HEK293 (cell line): ENCODE results near the gene FBXO27.
A peak's percentile ranks its signal among the peaks of the same experiment; 100 is the strongest.

Experiments used
- EGR2 ChIP-seq: fragments of 450-650 bp; formaldehyde crosslinking; IDR thresholded peaks from 2 replicates; pipeline ENCODE4 v1.5.1; 2016; ENCODE audit warnings: low read depth, missing biosample characterization, missing genetic modification characterization
- FEZF1 ChIP-seq: fragments of 450-650 bp; formaldehyde crosslinking; IDR thresholded peaks from 2 replicates; pipeline ENCODE4 v1.5.1; 2016; ENCODE audit warnings: missing biosample characterization, missing genetic modification characterization
- GLI4 ChIP-seq: fragments of 450-650 bp; formaldehyde crosslinking; IDR thresholded peaks from 2 replicates; pipeline ENCODE4 v1.5.1; 2016; ENCODE audit warnings: missing biosample characterization, missing genetic modification characterization
- HOXD13 ChIP-seq: sonication (generic); formaldehyde crosslinking; IDR thresholded peaks from 2 replicates; pipeline ENCODE4 v1.8.0; 2022; ENCODE audit warnings: missing genetic modification reagents, borderline replicate concordance
- KLF7 ChIP-seq: fragments of 450-650 bp; formaldehyde crosslinking; IDR thresholded peaks from 2 replicates; pipeline ENCODE4 v1.5.1; 2016; ENCODE audit warnings: missing biosample characterization, missing genetic modification characterization, borderline replicate concordance
- KLF8 ChIP-seq: fragments of 450-650 bp; formaldehyde crosslinking; IDR thresholded peaks from 2 replicates; pipeline ENCODE4 v1.5.1; 2016; ENCODE audit warnings: missing biosample characterization, missing genetic modification characterization
- PRDM10 ChIP-seq: fragments of 450-650 bp; formaldehyde crosslinking; IDR thresholded peaks from 2 replicates; pipeline ENCODE4 v1.5.1; 2016; ENCODE audit warnings: missing biosample characterization, missing genetic modification characterization
- RBAK ChIP-seq: fragments of 450-650 bp; formaldehyde crosslinking; IDR thresholded peaks from 2 replicates; pipeline ENCODE4 v1.5.1; 2016; ENCODE audit warnings: missing biosample characterization, missing genetic modification characterization
- SCRT2 ChIP-seq: fragments of 450-650 bp; formaldehyde crosslinking; IDR thresholded peaks from 2 replicates; pipeline ENCODE4 v1.5.1; 2016; ENCODE audit warnings: missing biosample characterization, missing genetic modification characterization
- SP7 ChIP-seq: fragments of 450-650 bp; formaldehyde crosslinking; IDR thresholded peaks from 2 replicates; pipeline ENCODE4 v1.5.1; 2016; ENCODE audit warnings: missing biosample characterization, missing genetic modification characterization
- WT1 ChIP-seq: fragments of 450-650 bp; formaldehyde crosslinking; IDR thresholded peaks from 2 replicates; pipeline ENCODE4 v1.5.1; 2016; ENCODE audit warnings: missing biosample characterization, missing genetic modification characterization
- ZBTB10 ChIP-seq: fragments of 450-650 bp; formaldehyde crosslinking; IDR thresholded peaks from 2 replicates; pipeline ENCODE4 v1.5.1; 2016; ENCODE audit warnings: missing biosample characterization, missing genetic modification characterization
- ZBTB20 ChIP-seq: fragments of 450-650 bp; formaldehyde crosslinking; IDR thresholded peaks from 2 replicates; pipeline ENCODE4 v1.5.1; 2016; ENCODE audit warnings: missing biosample characterization, missing genetic modification characterization
- ZFHX2 ChIP-seq: fragments of 450-650 bp; formaldehyde crosslinking; conservative IDR thresholded peaks from 2 replicates; pipeline ENCODE4 v1.5.1; 2016; ENCODE audit warnings: missing biosample characterization, missing genetic modification characterization
- ZNF114 ChIP-seq: fragments of 450-650 bp; formaldehyde crosslinking; IDR thresholded peaks from 2 replicates; pipeline ENCODE4 v1.5.0; 2017; ENCODE audit warnings: missing biosample characterization, missing genetic modification characterization
- ZNF266 ChIP-seq: fragments of 450-650 bp; formaldehyde crosslinking; IDR thresholded peaks from 2 replicates; pipeline ENCODE4 v1.5.1; 2016; ENCODE audit warnings: missing biosample characterization, missing genetic modification characterization, low read depth
- ZNF311 ChIP-seq: fragments of 450-650 bp; formaldehyde crosslinking; IDR thresholded peaks from 2 replicates; pipeline ENCODE4 v1.5.1; 2017; ENCODE audit warnings: missing biosample characterization, missing genetic modification characterization, borderline replicate concordance
- ZNF366 ChIP-seq: fragments of 450-650 bp; formaldehyde crosslinking; conservative IDR thresholded peaks from 2 replicates; pipeline ENCODE4 v1.5.1; 2016; ENCODE audit warnings: missing biosample characterization, missing genetic modification characterization
- ZNF391 ChIP-seq: fragments of 450-650 bp; formaldehyde crosslinking; IDR thresholded peaks from 2 replicates; pipeline ENCODE4 v1.5.1; 2016; ENCODE audit warnings: low read depth, missing biosample characterization, missing genetic modification characterization, borderline replicate concordance
- ZNF473 ChIP-seq: fragments of 450-650 bp; formaldehyde crosslinking; IDR thresholded peaks from 2 replicates; pipeline ENCODE4 v1.5.1; 2017; ENCODE audit warnings: missing biosample characterization, missing genetic modification characterization
- ZNF510 ChIP-seq: fragments of 450-650 bp; formaldehyde crosslinking; IDR thresholded peaks from 2 replicates; pipeline ENCODE4 v1.5.1; 2018; ENCODE audit warnings: mild to moderate bottlenecking, missing genetic modification characterization, missing biosample characterization; ENCODE audit not compliant: insufficient replicate concordance
- ZNF837 ChIP-seq: fragments of 450-650 bp; formaldehyde crosslinking; IDR thresholded peaks from 2 replicates; pipeline ENCODE4 v1.5.1; 2016; ENCODE audit warnings: missing biosample characterization, missing genetic modification characterization
- ZSCAN23 ChIP-seq: fragments of 450-650 bp; formaldehyde crosslinking; IDR thresholded peaks from 2 replicates; pipeline ENCODE4 v1.5.1; 2016; ENCODE audit warnings: missing biosample characterization, missing genetic modification characterization
- TF ChIP-seq, protein P1 (sequence below): fragments of 450-650 bp; formaldehyde crosslinking; IDR thresholded peaks from 2 replicates; pipeline ENCODE4 v1.5.1; 2016; ENCODE audit warnings: missing biosample characterization, missing genetic modification characterization
- TF ChIP-seq, protein P2 (sequence below): fragments of 450-650 bp; formaldehyde crosslinking; IDR thresholded peaks from 2 replicates; pipeline ENCODE4 v1.5.1; 2016; ENCODE audit warnings: missing biosample characterization, missing genetic modification characterization, low read depth
- TF ChIP-seq, protein P3 (sequence below): fragments of 450-650 bp; formaldehyde crosslinking; IDR thresholded peaks from 2 replicates; pipeline ENCODE4 v1.5.0; 2017; ENCODE audit warnings: missing biosample characterization, missing genetic modification characterization, borderline replicate concordance

FBXO27 gene

GRCh38 chr19:38977445-38978325, 54.7 kb downstream of the FBXO27 start (continued):
- TF ChIP-seq, protein P1, sequence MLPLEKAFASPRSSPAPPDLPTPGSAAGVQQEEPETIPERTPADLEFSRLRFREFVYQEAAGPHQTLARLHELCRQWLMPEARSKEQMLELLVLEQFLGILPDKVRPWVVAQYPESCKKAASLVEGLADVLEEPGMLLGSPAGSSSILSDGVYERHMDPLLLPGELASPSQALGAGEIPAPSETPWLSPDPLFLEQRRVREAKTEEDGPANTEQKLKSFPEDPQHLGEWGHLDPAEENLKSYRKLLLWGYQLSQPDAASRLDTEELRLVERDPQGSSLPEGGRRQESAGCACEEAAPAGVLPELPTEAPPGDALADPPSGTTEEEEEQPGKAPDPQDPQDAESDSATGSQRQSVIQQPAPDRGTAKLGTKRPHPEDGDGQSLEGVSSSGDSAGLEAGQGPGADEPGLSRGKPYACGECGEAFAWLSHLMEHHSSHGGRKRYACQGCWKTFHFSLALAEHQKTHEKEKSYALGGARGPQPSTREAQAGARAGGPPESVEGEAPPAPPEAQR (tag by site-specific recombination): no peak; the same call in 1 of the 2 replicates
- TF ChIP-seq ZNF311 (tag by site-specific recombination) (no peak), ZNF510 (tag by site-specific recombination) (no peak), WT1 (peak; percentile 20), ZSCAN23 (no peak), ZNF266 (tag by site-specific recombination) (no peak), FEZF1 (tag by site-specific recombination) (no peak), ZNF473 (tag by site-specific recombination) (no peak), EGR2 (tag by site-specific recombination) (no peak), ZBTB20 (tag by site-specific recombination) (peak; percentile 44; the same call in 1 of the 2 replicates), ZFHX2 (tag by site-specific recombination) (no peak), HOXD13 (CRISPR knock-in tag) (no peak), KLF8 (tag by site-specific recombination) (no peak), SP7 (no peak; the same call in 1 of the 2 replicates), ZNF366 (tag by site-specific recombination) (no peak; the same call in 1 of the 2 replicates), ZNF114 (tag by site-specific recombination) (no peak), ZNF391 (no peak), KLF7 (no peak; the same call in 1 of the 2 replicates), GLI4 (no peak), PRDM10 (0 out of 2 replicates have a peak, but pooled peaks have one; percentile 25), ZBTB10 (tag by site-specific recombination) (no peak; the same call in 1 of the 2 replicates), ZNF837 (tag by site-specific recombination) (no peak), RBAK (no peak), SCRT2 (tag by site-specific recombination) (no peak)
- TF ChIP-seq, protein P2, sequence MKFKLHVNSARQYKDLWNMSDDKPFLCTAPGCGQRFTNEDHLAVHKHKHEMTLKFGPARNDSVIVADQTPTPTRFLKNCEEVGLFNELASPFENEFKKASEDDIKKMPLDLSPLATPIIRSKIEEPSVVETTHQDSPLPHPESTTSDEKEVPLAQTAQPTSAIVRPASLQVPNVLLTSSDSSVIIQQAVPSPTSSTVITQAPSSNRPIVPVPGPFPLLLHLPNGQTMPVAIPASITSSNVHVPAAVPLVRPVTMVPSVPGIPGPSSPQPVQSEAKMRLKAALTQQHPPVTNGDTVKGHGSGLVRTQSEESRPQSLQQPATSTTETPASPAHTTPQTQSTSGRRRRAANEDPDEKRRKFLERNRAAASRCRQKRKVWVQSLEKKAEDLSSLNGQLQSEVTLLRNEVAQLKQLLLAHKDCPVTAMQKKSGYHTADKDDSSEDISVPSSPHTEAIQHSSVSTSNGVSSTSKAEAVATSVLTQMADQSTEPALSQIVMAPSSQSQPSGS (tag by site-specific recombination): no peak
- TF ChIP-seq, protein P3, sequence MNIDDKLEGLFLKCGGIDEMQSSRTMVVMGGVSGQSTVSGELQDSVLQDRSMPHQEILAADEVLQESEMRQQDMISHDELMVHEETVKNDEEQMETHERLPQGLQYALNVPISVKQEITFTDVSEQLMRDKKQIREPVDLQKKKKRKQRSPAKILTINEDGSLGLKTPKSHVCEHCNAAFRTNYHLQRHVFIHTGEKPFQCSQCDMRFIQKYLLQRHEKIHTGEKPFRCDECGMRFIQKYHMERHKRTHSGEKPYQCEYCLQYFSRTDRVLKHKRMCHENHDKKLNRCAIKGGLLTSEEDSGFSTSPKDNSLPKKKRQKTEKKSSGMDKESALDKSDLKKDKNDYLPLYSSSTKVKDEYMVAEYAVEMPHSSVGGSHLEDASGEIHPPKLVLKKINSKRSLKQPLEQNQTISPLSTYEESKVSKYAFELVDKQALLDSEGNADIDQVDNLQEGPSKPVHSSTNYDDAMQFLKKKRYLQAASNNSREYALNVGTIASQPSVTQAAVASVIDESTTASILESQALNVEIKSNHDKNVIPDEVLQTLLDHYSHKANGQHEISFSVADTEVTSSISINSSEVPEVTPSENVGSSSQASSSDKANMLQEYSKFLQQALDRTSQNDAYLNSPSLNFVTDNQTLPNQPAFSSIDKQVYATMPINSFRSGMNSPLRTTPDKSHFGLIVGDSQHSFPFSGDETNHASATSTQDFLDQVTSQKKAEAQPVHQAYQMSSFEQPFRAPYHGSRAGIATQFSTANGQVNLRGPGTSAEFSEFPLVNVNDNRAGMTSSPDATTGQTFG (tag by site-specific recombination): no peak
